ENCODE measurements around the gene REEP1. TPM values are rescaled to one million over a fixed set of nuclear protein-coding genes. Genes with fewer than 3 reads are reported as not detected.

REEP1 gene
- total and polyA plus RNA-seq, 9 of the 15 experiments (the other 6 are each of a cell fraction or from before 2014, with no cell fraction given) = 0.11 to 0.67 (median 0.13) TPM

DNA sequence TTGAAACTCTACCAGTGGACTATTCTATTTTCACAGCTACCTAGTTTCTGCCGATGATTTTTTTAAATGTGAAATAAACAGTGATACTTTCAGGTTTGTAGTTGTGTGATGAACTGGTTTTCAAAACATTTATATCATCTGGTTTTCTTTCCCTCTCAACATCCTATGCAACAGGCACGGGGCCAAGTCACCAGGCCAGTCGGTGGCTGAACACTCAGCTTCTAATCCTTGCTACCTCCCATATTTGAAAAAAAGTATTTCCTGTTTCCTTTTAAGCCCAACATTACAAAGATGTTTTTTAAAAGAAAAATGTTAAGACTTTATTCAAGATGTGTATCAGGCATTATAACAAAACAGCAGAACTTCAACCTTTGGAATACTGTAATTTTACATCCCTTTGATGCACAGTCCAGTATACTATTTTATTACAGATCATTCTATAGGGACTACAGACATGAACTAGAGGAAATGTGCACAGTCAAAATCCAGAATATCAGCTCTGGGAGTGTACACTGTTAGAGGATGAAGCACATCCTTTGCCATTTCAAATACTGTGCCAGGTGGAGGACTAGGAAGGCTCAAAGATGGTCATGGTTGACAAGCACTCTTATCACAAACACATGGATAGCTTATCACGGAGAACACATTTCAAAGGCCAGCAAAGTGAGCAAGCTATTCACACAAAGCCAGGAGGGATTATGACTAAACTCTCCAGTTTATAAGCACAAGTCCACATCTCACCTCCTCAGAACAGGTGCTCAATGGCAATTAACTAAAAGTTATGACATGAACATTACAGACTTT, 123.5 kb downstream of the REEP1 start (continued):
- TF ChIP-seq MAFK (IDR thresholded peaks at IDR 0.05; ENCODE audit: low read length) = no peak
- TF ChIP-seq, protein P1, sequence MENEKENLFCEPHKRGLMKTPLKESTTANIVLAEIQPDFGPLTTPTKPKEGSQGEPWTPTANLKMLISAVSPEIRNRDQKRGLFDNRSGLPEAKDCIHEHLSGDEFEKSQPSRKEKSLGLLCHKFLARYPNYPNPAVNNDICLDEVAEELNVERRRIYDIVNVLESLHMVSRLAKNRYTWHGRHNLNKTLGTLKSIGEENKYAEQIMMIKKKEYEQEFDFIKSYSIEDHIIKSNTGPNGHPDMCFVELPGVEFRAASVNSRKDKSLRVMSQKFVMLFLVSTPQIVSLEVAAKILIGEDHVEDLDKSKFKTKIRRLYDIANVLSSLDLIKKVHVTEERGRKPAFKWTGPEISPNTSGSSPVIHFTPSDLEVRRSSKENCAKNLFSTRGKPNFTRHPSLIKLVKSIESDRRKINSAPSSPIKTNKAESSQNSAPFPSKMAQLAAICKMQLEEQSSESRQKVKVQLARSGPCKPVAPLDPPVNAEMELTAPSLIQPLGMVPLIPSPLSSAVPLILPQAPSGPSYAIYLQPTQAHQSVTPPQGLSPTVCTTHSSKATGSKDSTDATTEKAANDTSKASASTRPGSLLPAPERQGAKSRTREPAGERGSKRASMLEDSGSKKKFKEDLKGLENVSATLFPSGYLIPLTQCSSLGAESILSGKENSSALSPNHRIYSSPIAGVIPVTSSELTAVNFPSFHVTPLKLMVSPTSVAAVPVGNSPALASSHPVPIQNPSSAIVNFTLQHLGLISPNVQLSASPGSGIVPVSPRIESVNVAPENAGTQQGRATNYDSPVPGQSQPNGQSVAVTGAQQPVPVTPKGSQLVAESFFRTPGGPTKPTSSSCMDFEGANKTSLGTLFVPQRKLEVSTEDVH (IDR thresholded peaks at IDR 0.05; ENCODE audit: low read depth, partially characterized antibody) = no peak
- TF ChIP-seq, protein P2, sequence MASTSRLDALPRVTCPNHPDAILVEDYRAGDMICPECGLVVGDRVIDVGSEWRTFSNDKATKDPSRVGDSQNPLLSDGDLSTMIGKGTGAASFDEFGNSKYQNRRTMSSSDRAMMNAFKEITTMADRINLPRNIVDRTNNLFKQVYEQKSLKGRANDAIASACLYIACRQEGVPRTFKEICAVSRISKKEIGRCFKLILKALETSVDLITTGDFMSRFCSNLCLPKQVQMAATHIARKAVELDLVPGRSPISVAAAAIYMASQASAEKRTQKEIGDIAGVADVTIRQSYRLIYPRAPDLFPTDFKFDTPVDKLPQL (IDR thresholded peaks at IDR 0.05; ENCODE audit: extremely low read depth, insufficient read length) = no peak
- TF ChIP-seq, protein P3, sequence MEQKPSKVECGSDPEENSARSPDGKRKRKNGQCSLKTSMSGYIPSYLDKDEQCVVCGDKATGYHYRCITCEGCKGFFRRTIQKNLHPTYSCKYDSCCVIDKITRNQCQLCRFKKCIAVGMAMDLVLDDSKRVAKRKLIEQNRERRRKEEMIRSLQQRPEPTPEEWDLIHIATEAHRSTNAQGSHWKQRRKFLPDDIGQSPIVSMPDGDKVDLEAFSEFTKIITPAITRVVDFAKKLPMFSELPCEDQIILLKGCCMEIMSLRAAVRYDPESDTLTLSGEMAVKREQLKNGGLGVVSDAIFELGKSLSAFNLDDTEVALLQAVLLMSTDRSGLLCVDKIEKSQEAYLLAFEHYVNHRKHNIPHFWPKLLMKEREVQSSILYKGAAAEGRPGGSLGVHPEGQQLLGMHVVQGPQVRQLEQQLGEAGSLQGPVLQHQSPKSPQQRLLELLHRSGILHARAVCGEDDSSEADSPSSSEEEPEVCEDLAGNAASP (IDR thresholded peaks at IDR 0.05) = no peak
- peak; percentile 59; the same call in 1 of the 2 replicates for TF ChIP-seq ESRRA (IDR thresholded peaks at IDR 0.05; ENCODE audit: borderline replicate concordance, low read depth)
- peak; percentile 61; the same call in 1 of the 2 replicates for TF ChIP-seq TCF7 (IDR thresholded peaks at IDR 0.05; ENCODE audit: borderline replicate concordance)
- no peak for TF ChIP-seq FOXK1 (CRISPR knock-in tag; IDR thresholded peaks at IDR 0.05; ENCODE audit: borderline replicate concordance)
- TF ChIP-seq WHSC1 (IDR thresholded peaks at IDR 0.05; ENCODE audit: low read length) = no peak
- no peak for TF ChIP-seq THRAP3 (IDR thresholded peaks at IDR 0.05; ENCODE audit: borderline replicate concordance)
- TF ChIP-seq, protein P4, sequence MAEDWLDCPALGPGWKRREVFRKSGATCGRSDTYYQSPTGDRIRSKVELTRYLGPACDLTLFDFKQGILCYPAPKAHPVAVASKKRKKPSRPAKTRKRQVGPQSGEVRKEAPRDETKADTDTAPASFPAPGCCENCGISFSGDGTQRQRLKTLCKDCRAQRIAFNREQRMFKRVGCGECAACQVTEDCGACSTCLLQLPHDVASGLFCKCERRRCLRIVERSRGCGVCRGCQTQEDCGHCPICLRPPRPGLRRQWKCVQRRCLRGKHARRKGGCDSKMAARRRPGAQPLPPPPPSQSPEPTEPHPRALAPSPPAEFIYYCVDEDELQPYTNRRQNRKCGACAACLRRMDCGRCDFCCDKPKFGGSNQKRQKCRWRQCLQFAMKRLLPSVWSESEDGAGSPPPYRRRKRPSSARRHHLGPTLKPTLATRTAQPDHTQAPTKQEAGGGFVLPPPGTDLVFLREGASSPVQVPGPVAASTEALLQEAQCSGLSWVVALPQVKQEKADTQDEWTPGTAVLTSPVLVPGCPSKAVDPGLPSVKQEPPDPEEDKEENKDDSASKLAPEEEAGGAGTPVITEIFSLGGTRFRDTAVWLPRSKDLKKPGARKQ (CRISPR knock-in tag; IDR thresholded peaks at IDR 0.05) = no peak
- TF ChIP-seq, protein P5, sequence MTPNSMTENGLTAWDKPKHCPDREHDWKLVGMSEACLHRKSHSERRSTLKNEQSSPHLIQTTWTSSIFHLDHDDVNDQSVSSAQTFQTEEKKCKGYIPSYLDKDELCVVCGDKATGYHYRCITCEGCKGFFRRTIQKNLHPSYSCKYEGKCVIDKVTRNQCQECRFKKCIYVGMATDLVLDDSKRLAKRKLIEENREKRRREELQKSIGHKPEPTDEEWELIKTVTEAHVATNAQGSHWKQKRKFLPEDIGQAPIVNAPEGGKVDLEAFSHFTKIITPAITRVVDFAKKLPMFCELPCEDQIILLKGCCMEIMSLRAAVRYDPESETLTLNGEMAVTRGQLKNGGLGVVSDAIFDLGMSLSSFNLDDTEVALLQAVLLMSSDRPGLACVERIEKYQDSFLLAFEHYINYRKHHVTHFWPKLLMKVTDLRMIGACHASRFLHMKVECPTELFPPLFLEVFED (CRISPR knock-in tag; conservative IDR thresholded peaks at IDR 0.05) = no peak
- TF ChIP-seq NELFE (IDR thresholded peaks at IDR 0.05; ENCODE audit: insufficient read depth, insufficient read length) = no peak
- TF ChIP-seq ZFP30 (CRISPR knock-in tag; IDR thresholded peaks at IDR 0.05; ENCODE audit: borderline replicate concordance) = no peak
- no peak for TF ChIP-seq RBM15 (IDR thresholded peaks at IDR 0.05; ENCODE audit: insufficient read depth, low read length)
- TF ChIP-seq, protein P6, sequence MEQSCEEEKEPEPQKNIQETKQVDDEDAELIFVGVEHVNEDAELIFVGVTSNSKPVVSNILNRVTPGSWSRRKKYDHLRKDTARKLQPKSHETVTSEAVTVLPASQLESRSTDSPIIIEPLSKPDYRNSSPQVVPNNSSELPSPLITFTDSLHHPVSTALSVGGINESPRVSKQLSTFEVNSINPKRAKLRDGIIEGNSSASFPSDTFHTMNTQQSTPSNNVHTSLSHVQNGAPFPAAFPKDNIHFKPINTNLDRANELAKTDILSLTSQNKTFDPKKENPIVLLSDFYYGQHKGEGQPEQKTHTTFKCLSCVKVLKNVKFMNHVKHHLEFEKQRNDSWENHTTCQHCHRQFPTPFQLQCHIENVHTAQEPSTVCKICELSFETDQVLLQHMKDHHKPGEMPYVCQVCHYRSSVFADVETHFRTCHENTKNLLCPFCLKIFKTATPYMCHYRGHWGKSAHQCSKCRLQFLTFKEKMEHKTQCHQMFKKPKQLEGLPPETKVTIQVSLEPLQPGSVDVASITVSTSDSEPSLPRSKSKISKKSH (CRISPR knock-in tag; IDR thresholded peaks at IDR 0.05) = no peak
- no peak for TF ChIP-seq MAFF (IDR thresholded peaks at IDR 0.05; ENCODE audit: low read length)
